Measurements from ENCODE around the gene GNAO1.
"Not testable (repeated sequence)": the region's sequence is repeated elsewhere in the genome, so short reads cannot be mapped to it uniquely, and the experiment has no call there.

The GNAO1 gene

GRCh38 chr16:56357241-56357764 lies 166.0 kb downstream of the GNAO1 start:
- DNase-seq = no peak

- DNase-seq = no peak
These were observed 166.6 kb downstream of the GNAO1 start for GRCh38 chr16:56357765-56358322.

GRCh38 chr16:56360117-56361008 lies 169.1 kb downstream of the GNAO1 start:
- DNase-seq = no peak

GRCh38 chr16:56362057-56362655 lies 170.9 kb downstream of the GNAO1 start:
- no peak for DNase-seq

GRCh38 chr16:56362706-56363105 lies 171.4 kb downstream of the GNAO1 start:
- DNase-seq = no peak

GRCh38 chr16:56363181-56363716 lies 172.0 kb downstream of the GNAO1 start:
- no peak for DNase-seq

GRCh38 chr16:56363781-56364565 lies 172.7 kb downstream of the GNAO1 start:
- no peak for DNase-seq

- no peak for DNase-seq
These were observed 173.6 kb downstream of the GNAO1 start for GRCh38 chr16:56364865-56365264.

GRCh38 chr16:56365552-56365951 lies 174.3 kb downstream of the GNAO1 start:
- no peak for DNase-seq

- DNase-seq = no peak
These were observed 175.7 kb downstream of the GNAO1 start for GRCh38 chr16:56366945-56367344.

- DNase-seq = no peak
These were observed 176.5 kb downstream of the GNAO1 start for GRCh38 chr16:56367764-56368163.

- no peak for DNase-seq
These were observed 177.3 kb downstream of the GNAO1 start for GRCh38 chr16:56368545-56368944.

GRCh38 chr16:56369202-56369601 lies 177.9 kb downstream of the GNAO1 start:
- no peak for DNase-seq

- DNase-seq = no peak
These were observed 179.0 kb downstream of the GNAO1 start for GRCh38 chr16:56370185-56370874.

- no peak for DNase-seq
These were observed 179.8 kb downstream of the GNAO1 start for GRCh38 chr16:56370875-56371659.

- no peak for DNase-seq
These were observed 180.3 kb downstream of the GNAO1 start for GRCh38 chr16:56371660-56371937.

GRCh38 chr16:56372013-56372634 lies 180.8 kb downstream of the GNAO1 start:
- DNase-seq = no peak

- DNase-seq = no peak
These were observed 181.7 kb downstream of the GNAO1 start for GRCh38 chr16:56373003-56373402.

GRCh38 chr16:56375792-56376191 lies 184.5 kb downstream of the GNAO1 start:
- DNase-seq = not testable (repeated sequence)
